AG09319 (cell line): ENCODE measurements around the gene AUH.

ENCODE experiments used
- DNase-seq: peaks from one replicate; pipeline ENCODE4 v3.0.0-alpha.2; 2010; ENCODE audit warnings: low read depth; ENCODE audit errors: extremely low read depth
- TF ChIP-seq, protein P1 (sequence below): IDR thresholded peaks from 2 replicates; pipeline ENCODE4 v1.5.1; 2011; ENCODE audit warnings: low read depth, mild to moderate bottlenecking, inconsistent platforms, low read length, moderate library complexity

The AUH gene

DNA sequence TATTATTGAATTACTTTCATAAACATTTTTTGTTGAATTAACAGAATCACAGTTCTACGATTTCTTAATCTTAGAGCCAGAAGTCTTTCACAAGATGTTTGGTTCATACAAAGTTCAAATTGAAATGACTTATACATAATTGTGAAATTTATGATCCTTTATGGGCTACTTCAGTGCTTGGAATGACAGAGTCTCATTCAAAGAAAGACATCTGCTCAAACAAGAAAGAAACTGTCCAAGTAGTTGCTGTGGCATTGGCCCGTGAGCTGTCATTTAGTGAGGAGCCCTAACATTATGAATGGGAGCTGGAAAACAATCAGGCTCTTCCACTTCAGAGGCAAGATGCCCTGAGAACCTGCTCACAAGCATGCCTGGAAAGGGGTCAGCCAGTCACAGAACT lies 63.4 kb downstream of the AUH start:
- TF ChIP-seq, protein P1, sequence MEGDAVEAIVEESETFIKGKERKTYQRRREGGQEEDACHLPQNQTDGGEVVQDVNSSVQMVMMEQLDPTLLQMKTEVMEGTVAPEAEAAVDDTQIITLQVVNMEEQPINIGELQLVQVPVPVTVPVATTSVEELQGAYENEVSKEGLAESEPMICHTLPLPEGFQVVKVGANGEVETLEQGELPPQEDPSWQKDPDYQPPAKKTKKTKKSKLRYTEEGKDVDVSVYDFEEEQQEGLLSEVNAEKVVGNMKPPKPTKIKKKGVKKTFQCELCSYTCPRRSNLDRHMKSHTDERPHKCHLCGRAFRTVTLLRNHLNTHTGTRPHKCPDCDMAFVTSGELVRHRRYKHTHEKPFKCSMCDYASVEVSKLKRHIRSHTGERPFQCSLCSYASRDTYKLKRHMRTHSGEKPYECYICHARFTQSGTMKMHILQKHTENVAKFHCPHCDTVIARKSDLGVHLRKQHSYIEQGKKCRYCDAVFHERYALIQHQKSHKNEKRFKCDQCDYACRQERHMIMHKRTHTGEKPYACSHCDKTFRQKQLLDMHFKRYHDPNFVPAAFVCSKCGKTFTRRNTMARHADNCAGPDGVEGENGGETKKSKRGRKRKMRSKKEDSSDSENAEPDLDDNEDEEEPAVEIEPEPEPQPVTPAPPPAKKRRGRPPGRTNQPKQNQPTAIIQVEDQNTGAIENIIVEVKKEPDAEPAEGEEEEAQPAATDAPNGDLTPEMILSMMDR = no peak
- DNase-seq = peak; percentile 18

DNA sequence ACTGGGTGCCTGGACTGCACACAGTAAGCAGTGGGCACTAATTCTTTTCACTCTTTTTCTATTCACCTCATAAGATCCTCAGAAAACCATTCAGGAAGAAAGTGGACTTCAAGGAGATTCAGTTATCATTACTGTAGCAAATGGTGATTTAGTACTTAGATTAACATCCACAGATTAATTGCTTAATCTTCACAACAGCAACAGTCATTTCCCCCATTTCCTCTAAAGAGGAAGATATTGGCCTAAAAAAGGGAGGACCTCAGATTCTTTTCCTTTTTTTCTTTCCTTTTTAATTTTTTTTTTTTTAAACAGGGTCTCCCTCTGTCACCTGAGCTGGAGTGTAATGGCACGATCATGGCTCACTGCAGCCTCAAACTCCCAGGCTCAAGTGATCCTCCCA lies 64.4 kb downstream of the AUH start:
- TF ChIP-seq, protein P1 = no peak
- DNase-seq = no peak

DNA sequence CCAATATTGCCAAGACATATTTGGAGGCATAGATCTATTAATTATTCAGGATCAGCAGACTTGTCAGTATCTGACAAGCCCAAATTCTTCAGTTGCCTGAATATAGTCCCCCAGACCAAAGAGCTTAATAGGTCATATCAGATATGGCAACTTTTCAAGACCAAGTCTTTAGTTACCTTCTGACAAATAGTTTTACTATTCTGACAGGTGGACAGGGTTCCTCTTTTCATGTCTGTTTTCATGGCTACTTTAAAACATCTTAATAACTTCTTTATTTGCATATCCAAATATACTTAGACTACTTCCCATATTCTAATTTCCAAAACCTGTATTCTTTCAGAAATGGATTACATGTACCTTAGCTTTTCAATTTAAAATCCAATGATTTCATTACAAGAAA lies 65.4 kb downstream of the AUH start:
- DNase-seq = no peak
- TF ChIP-seq, protein P1 = no peak

DNA sequence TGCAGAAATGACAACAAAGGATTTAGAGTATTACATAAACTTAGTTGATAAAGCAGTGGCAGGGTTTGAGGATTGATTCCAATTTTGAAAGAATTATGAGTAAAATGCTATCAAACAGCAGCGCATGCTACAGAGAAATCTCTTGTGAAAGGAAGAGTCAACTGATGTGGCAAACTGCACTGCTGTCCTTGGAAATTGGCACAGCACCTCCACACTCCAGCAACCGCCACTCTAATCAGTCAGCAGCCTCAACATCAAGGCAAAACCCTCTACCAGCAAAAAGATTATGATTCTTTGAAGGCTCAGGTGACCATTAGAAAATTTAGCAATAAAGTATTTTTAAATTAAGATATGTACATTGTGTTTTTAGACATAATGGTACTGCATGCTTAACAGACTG lies 66.4 kb downstream of the AUH start:
- DNase-seq = no peak
- TF ChIP-seq, protein P1 = no peak

DNA sequence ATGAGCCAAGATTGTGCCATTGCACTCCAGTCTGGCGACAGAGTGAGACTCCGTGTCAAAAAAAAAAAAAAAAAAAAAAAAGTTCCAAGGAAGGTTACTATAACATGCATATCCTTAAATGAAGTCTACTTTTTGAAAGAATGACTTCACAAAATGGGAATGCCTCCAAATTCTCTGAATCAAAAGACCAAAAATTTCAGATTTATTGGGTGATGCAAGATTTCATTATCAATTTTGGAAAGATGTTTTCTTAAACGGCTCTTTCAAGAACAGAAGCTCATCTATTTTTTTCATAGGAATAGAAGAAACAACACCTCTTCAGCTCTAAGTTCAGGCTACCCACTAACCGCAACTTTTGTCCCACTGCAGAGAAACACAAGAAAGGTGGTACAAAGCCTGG lies 69.9 kb downstream of the AUH start:
- TF ChIP-seq, protein P1 = no peak
- no peak for DNase-seq

DNA sequence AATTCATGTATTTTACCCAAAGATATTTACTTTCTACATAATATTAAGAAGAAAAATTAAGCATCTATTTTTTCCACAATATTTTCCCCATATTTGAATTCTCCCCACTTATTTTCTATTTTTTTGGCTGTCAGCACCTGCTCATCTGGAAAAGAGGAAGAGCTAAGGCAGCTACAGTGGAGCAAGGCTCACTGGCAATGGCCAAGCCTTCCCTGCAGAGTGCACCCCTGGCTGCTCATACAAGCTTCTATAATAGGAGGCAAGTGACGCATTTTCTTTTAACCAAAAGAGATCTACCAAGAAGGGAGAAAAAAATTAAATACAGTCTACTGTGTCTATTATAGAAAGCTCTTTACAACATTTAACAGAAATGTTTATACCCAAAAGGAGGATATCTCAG lies 72.5 kb downstream of the AUH start:
- TF ChIP-seq, protein P1 = no peak
- DNase-seq = no peak

DNA sequence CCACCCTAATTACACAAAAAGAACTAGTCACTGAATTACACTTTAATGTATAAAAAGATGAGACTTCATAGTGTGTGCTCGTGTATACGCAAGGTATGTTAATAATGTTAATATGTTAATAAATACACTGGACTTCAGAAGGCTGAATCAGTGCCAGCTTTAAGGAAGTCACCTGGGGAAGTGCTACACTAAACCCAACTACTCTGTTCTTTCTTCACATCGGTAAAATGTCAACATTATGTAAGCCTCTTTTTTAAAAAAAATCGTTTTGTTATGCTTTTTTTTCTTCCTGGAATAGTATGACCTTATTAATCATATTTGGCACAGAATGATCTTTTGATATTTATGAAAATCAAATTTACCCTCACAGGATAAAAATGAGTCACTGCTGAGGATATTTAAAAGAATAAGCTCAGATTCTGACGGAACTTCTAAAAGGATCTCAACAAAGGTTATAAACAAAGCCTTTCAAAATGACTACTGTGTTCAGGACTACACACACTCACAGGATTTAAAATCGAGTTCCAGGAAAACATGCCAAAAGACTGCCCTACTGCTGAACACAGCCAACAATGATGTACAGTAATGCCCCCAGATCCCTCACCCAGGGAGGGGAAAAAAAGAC lies 75.9 kb downstream of the AUH start:
- TF ChIP-seq, protein P1 = no peak
- DNase-seq = no peak
